Fibroblast of upper back skin (primary cell): ENCODE results near the gene FNDC10.

ENCODE experiments used
- DNase-seq: peaks from one replicate; pipeline ENCODE4 v3.0.0-alpha.2; 2013

FNDC10 gene

GRCh38 chr1:1615256-1616044 is 15.5 kb upstream of the FNDC10 start, which contains the start of gene MIB2:
TSS of gene MIB2 (plus strand) at chr1:1615500. CDS start at chr1:1623453, 7,953 bp downstream.
- DNase-seq, result peak; percentile 95

GRCh38 chr1:1614954-1615255 is 15.0 kb upstream of the FNDC10 start:
- no peak for DNase-seq

GRCh38 chr1:1614204-1614953 is 14.4 kb upstream of the FNDC10 start:
- peak; percentile 42 for DNase-seq

- DNase-seq, result no peak
Observed at GRCh38 chr1:1613509-1614082, 13.7 kb upstream of the FNDC10 start.

GRCh38 chr1:1612104-1612400 is 12.1 kb upstream of the FNDC10 start:
- no peak for DNase-seq

GRCh38 chr1:1610796-1611195 is 10.9 kb upstream of the FNDC10 start:
- no peak for DNase-seq

- no peak for DNase-seq
Observed at GRCh38 chr1:1609822-1610485, 10.0 kb upstream of the FNDC10 start.

GRCh38 chr1:1606232-1606631 is 6.3 kb upstream of the FNDC10 start:
- no peak for DNase-seq

GRCh38 chr1:1605724-1606123 is 5.8 kb upstream of the FNDC10 start:
- DNase-seq, result no peak

GRCh38 chr1:1605034-1605591 is 5.2 kb upstream of the FNDC10 start:
- no peak for DNase-seq

- DNase-seq, result no peak
Observed at GRCh38 chr1:1604374-1605033, 4.6 kb upstream of the FNDC10 start.

- DNase-seq, result no peak
Observed at GRCh38 chr1:1603671-1604373, 3.9 kb upstream of the FNDC10 start.

- DNase-seq, result no peak
Observed at GRCh38 chr1:1602968-1603506, 3.1 kb upstream of the FNDC10 start.

GRCh38 chr1:1602304-1602967 is 2.5 kb upstream of the FNDC10 start:
- no peak for DNase-seq

- no peak for DNase-seq
Observed at GRCh38 chr1:1601564-1602303, 1.8 kb upstream of the FNDC10 start.

GRCh38 chr1:1600861-1601563 is 1.1 kb upstream of the FNDC10 start:
- DNase-seq, result no peak

- DNase-seq, result peak; percentile 18
Observed at GRCh38 chr1:1599030-1599934, 653 bp downstream of the FNDC10 start.

- no peak for DNase-seq
Observed at GRCh38 chr1:1598720-1599029, 1.3 kb downstream of the FNDC10 start.
